Activated naive CD8-positive, alpha-beta T cell treated with anti-CD3 and anti-CD28 coated beads, Interleukin-2, amount 10 ng/mL, durations not matched to agents 7 days and 5 days (primary cell): ENCODE data around the gene RPS6KB2. TPM values are rescaled to one million over a fixed set of nuclear protein-coding genes. Genes with fewer than 3 reads are reported as not detected.
"Not testable (repeated sequence)": the region's sequence is repeated elsewhere in the genome, so short reads cannot be mapped to it uniquely, and the experiment has no call there.

ENCODE experiments used
- ATAC-seq: fragments of 150-1000 bp; cut with Tn5 transposase; one replicate; pipeline ENCODE4 v1.10.0; 2021; ENCODE audit warnings: low read depth, moderate library complexity
- POLR2A ChIA-PET: fragments of 350-600 bp; sonication (Branson Sonifier 250); formaldehyde crosslinking; loops from one replicate; lab custom pipeline; 2021; ENCODE audit warnings: antibody characterized with exemption; lab: Charles Lee
- DNase-seq: peaks from one replicate; pipeline ENCODE4 v3.0.0; 2021
- H3K27ac Mint-ChIP-seq: one replicate; pipeline ENCODE4 v1.8.0; 2022; ENCODE audit warnings: mild to moderate bottlenecking, mixed read lengths
- H3K27me3 Mint-ChIP-seq: one replicate; pipeline ENCODE4 v1.8.0; 2022; ENCODE audit warnings: mild to moderate bottlenecking, moderate library complexity, mixed read lengths
- H3K36me3 Mint-ChIP-seq: one replicate; pipeline ENCODE4 v1.8.0; 2021; ENCODE audit warnings: mild to moderate bottlenecking, mixed read lengths
- H3K4me1 Mint-ChIP-seq: one replicate; pipeline ENCODE4 v1.8.0; 2021; ENCODE audit warnings: mixed read lengths
- H3K4me3 Mint-ChIP-seq: one replicate; pipeline ENCODE4 v1.8.0; 2022; ENCODE audit warnings: mild to moderate bottlenecking, moderate library complexity, mixed read lengths
- H3K9me3 Mint-ChIP-seq: one replicate; pipeline ENCODE4 v1.8.0; 2021; ENCODE audit warnings: mixed read lengths
- total RNA-seq, 2 experiments: library from RNA; stranded (reverse); gene quantifications; one replicate each; pipeline ENCODE4 v1.2.3, GENCODE V29; 2021

RPS6KB2 gene
- total RNA-seq, 2 experiments from 2014 or later, result 69.0 to 71.4 TPM

DNA sequence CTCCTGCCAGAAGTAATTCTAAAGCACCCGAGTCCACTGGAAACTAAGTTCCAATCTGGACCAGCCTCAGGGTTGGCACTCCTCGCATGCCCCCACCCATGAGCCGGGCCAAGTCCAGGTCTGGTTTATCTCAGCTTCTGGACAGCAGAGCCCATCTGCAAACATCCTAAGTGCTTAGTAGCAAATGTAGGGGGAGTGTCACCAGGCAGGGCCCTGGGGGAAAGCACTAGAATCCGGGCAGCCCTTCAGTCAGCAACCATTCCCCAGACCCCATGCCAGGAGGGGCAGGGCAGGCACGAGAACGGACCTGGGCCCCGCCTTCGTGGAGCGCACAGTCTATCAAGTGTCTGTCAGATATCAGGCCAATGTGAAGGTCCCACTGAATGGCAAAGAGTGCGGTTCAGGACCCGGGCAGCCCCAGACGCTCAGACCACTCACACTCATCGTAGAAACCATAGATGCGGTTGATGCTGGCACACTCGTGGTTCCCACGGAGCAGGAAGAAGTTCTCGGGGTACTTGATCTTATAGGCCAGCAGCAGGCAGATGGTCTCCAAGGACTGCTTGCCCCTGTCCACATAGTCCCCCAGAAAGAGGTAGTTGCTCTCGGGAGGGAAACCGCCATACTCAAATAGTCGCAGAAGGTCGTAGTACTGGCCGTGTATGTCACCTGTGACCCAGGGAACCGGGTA, 27.9 kb upstream of the RPS6KB2 start:
- peaks cover 39% of the 10 kb centered on the region for H3K4me1 Mint-ChIP-seq
- peak overlapping the region; percentile 84 for H3K27ac Mint-ChIP-seq
- peak overlapping the region; percentile 93 for H3K4me3 Mint-ChIP-seq
- DNase-seq (no peak), ATAC-seq (no peak)
- H3K36me3 Mint-ChIP-seq, result peaks cover 37% of the 10 kb centered on the region
- H3K9me3 Mint-ChIP-seq, result no peaks in the 10 kb centered on the region
- H3K27me3 Mint-ChIP-seq, result no peaks in the 10 kb centered on the region
- POLR2A ChIA-PET, result interaction anchor here (1.2 to 12.5 kb wide), 14 partner anchors 8 to 113 kb away, joined by 3 to 491 read pairs (median 22); partner anchors contain the start of genes AIP, CARNS1, PITPNM1 and POLD4

- Mint-ChIP-seq H3K36me3 (peaks cover 41% of the 10 kb centered on the region), H3K4me1 (peaks cover 39% of the 10 kb centered on the region), H3K9me3 (no peaks in the 10 kb centered on the region), H3K4me3 (peak overlapping the region; percentile 93), H3K27ac (peak overlapping the region; percentile 84), H3K27me3 (no peaks in the 10 kb centered on the region)
- DNase-seq (no peak), ATAC-seq (no peak)
- POLR2A ChIA-PET, result interaction anchor here (0.8 to 12.5 kb wide), 24 partner anchors 8 to 1786 kb away, joined by 3 to 491 read pairs (median 7); partner anchors contain the start of genes AIP, CARNS1, CDK2AP2 and NUDT8
These were observed 27.3 kb upstream of the RPS6KB2 start for GRCh38 chr11:67400942-67401494.

DNA sequence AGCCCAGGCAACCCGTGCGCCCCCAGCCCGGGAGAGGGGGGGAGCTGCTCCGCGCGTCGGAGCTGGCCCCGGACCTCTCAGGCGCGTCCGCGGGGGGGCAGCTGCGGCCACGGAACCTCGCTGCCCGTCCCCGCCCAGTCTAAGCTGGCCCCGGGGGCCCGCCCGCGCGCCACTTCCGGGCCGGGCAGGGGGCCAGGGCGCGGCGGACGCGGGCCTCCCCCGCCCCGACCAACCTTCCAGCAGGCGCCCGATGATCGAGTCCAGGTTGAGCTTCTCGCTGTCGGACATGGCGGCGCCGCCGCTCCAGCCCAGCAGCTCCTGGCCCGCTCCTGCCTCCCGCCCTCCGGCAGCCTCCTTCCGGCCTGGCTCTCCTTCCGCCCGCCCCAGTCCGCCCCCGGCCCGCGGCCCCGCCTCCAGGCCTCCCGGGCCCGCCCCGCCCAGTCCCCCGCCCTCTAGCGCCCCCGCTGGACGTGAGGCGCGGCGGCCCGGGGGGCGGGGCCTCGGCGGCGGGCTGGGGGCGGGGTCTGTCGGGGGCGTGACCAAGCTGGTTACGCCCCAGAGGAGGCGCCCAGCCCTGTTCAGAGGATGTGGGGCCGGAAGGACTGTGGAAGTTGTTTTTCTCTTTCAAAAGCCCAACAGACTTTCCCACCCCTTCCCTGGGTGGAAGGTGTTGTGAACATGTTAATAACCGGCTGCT, 26.7 kb upstream of the RPS6KB2 start, which contains the start of gene PPP1CA:
PPP1CA (minus strand) TSS at position 364 of the 697 bp plus-strand sequence; CDS start at position 288, 76 bp downstream.
- no peaks in the 10 kb centered on the region for H3K27me3 Mint-ChIP-seq
- H3K36me3 Mint-ChIP-seq, result peaks cover 44% of the 10 kb centered on the region
- H3K9me3 Mint-ChIP-seq, result no peaks in the 10 kb centered on the region
- ATAC-seq (peak; percentile 55), DNase-seq (peak; percentile 98)
- peak within 1 kb of the TSS; percentile 95 for H3K27ac Mint-ChIP-seq
- POLR2A ChIA-PET, result interaction anchor here (0.8 to 12.5 kb wide), 25 partner anchors 10 to 1787 kb away, joined by 3 to 491 read pairs (median 5); partner anchors contain the start of genes AIP, CARNS1, CDK2AP2 and NUDT8
- H3K4me3 Mint-ChIP-seq, result peak within 1 kb of the TSS; percentile 98
- H3K4me1 Mint-ChIP-seq, result peaks cover 40% of the 10 kb centered on the region

GRCh38 chr11:67402192-67402839, 26.0 kb upstream of the RPS6KB2 start:
- Mint-ChIP-seq H3K4me3 (peak overlapping the region; percentile 98), H3K4me1 (peaks cover 40% of the 10 kb centered on the region), H3K36me3 (peaks cover 47% of the 10 kb centered on the region), H3K27ac (peak overlapping the region; percentile 95)
- H3K9me3 Mint-ChIP-seq, DNase-seq, H3K27me3 Mint-ChIP-seq, ATAC-seq: not testable (repeated sequence)
- POLR2A ChIA-PET, result interaction anchor here (0.7 to 12.5 kb wide), 24 partner anchors 11 to 1788 kb away, joined by 3 to 491 read pairs (median 7); partner anchors contain the start of genes AIP, CARNS1, CDK2AP2 and PITPNM1

GRCh38 chr11:67403085-67403484, 25.2 kb upstream of the RPS6KB2 start:
- Mint-ChIP-seq H3K36me3 (peaks cover 44% of the 10 kb centered on the region), H3K27ac (peak overlapping the region; percentile 95), H3K4me1 (peaks cover 40% of the 10 kb centered on the region), H3K4me3 (peak overlapping the region; percentile 98)
- POLR2A ChIA-PET, result interaction anchor here (0.6 to 12.5 kb wide), 21 partner anchors 8 to 1078 kb away, joined by 3 to 491 read pairs (median 9); partner anchors contain the start of genes AIP, ANKRD13D, CARNS1 and CDK2AP2
- not testable (repeated sequence) for ATAC-seq, H3K9me3 Mint-ChIP-seq, H3K27me3 Mint-ChIP-seq, DNase-seq

GRCh38 chr11:67404515-67405195, 23.6 kb upstream of the RPS6KB2 start:
- H3K9me3 Mint-ChIP-seq, result no peaks in the 10 kb centered on the region
- H3K36me3 Mint-ChIP-seq, result peaks cover 43% of the 10 kb centered on the region
- POLR2A ChIA-PET, result interaction anchor here (0.6 to 12.5 kb wide), 17 partner anchors 8 to 256 kb away, joined by 3 to 491 read pairs (median 7); partner anchors contain the start of genes AIP, CARNS1, CDK2AP2 and CORO1B
- H3K27ac Mint-ChIP-seq, result peak overlapping the region; percentile 95
- H3K27me3 Mint-ChIP-seq, result no peaks in the 10 kb centered on the region
- peaks cover 46% of the 10 kb centered on the region for H3K4me1 Mint-ChIP-seq
- peak overlapping the region; percentile 98 for H3K4me3 Mint-ChIP-seq
- DNase-seq (peak; percentile 66), ATAC-seq (peak; percentile 2)

DNA sequence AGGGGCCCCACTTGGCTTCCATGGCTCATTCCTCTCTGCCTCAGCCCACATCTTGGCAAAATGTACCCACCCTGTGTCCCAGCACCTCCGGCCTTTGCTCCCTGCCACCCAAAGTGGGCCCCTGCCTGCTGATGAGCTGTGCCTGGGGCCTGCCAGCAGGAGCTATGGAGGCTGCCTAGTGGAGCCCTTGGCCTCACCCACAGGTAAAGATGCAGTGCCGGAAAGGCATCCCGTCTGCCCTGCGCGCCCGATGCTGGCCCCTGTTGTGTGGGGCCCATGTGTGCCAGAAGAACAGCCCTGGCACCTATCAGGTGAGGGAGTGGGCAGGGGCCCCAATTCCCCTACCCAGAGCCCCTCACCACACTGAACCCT, 23.1 kb upstream of the RPS6KB2 start:
- H3K9me3 Mint-ChIP-seq, result no peaks in the 10 kb centered on the region
- no peak for ATAC-seq
- peak overlapping the region; percentile 95 for H3K27ac Mint-ChIP-seq
- peak; percentile 63 for DNase-seq
- peaks cover 48% of the 10 kb centered on the region for H3K4me1 Mint-ChIP-seq
- peaks cover 44% of the 10 kb centered on the region for H3K36me3 Mint-ChIP-seq
- H3K4me3 Mint-ChIP-seq, result peak overlapping the region; percentile 98
- H3K27me3 Mint-ChIP-seq, result no peaks in the 10 kb centered on the region
- POLR2A ChIA-PET, result interaction anchor here (0.5 to 12.5 kb wide), 12 partner anchors 9 to 132 kb away, joined by 3 to 491 read pairs (median 16); partner anchors contain the start of genes AIP, CARNS1, POLD4 and PTPRCAP

DNA sequence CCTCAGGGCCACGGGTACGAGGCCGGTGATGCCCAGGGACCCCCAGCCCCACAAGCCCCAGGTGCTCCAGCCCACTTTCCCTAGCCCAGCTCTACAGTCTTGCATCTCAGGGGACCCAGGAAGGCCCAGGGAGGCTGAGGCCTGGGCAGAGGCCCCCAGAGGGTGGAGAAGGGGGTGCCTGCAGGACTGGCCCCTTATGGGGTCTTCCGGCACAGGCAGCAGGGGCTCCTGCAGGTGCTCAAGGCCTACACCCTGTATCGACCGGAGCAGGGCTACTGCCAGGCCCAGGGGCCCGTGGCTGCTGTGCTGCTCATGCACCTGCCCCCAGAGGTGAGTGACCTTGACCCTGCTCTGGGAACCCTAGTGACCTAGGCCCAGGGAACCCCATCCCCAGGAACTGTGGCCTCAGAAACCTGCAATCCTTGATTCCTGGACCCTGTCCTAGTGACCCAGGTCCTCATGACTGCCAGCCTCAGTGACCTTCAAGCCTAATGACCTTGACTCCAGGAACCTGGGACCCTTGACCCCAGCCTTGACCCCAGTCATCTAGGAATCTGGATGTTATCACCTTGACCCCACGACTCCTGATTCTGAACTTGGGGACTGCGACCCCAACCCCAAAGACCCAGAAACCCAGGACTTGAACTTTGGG, 22.5 kb upstream of the RPS6KB2 start:
- ATAC-seq (no peak), DNase-seq (peak; percentile 54)
- Mint-ChIP-seq H3K27ac (peak overlapping the region; percentile 95), H3K36me3 (peaks cover 40% of the 10 kb centered on the region), H3K4me3 (peak overlapping the region; percentile 98), H3K4me1 (peaks cover 48% of the 10 kb centered on the region), H3K27me3 (no peaks in the 10 kb centered on the region), H3K9me3 (no peaks in the 10 kb centered on the region)
- POLR2A ChIA-PET, result interaction anchor here (0.5 to 12.5 kb wide), 11 partner anchors 10 to 117 kb away, joined by 3 to 491 read pairs (median 19); partner anchors contain the start of genes AIP, CARNS1, POLD4 and PTPRCAP

GRCh38 chr11:67406420-67406968, 21.8 kb upstream of the RPS6KB2 start:
- POLR2A ChIA-PET, result interaction anchor here (0.7 to 3.5 kb wide), 13 partner anchors 10 to 119 kb away, joined by 3 to 181 read pairs (median 4); partner anchors contain the start of genes CDK2AP2, PTPRCAP, RAD9A and RPS6KB2
- Mint-ChIP-seq H3K4me3 (peak overlapping the region; percentile 98), H3K9me3 (no peaks in the 10 kb centered on the region), H3K36me3 (peaks cover 40% of the 10 kb centered on the region), H3K27me3 (no peaks in the 10 kb centered on the region), H3K4me1 (peaks cover 55% of the 10 kb centered on the region), H3K27ac (peak overlapping the region; percentile 95)
- DNase-seq, result no peak
- no peak for ATAC-seq

- peaks cover 59% of the 10 kb centered on the region for H3K4me1 Mint-ChIP-seq
- peak overlapping the region; percentile 95 for H3K27ac Mint-ChIP-seq
- H3K27me3 Mint-ChIP-seq, result no peaks in the 10 kb centered on the region
- no peak for ATAC-seq
- H3K4me3 Mint-ChIP-seq, result peak overlapping the region; percentile 98
- POLR2A ChIA-PET, result interaction anchor here (0.7 to 3.5 kb wide), 16 partner anchors 10 to 139 kb away, joined by 3 to 181 read pairs (median 4); partner anchors contain the start of genes CDK2AP2, PTPRCAP, RAD9A and RPS6KB2
- DNase-seq, result peak; percentile 59
- peaks cover 40% of the 10 kb centered on the region for H3K36me3 Mint-ChIP-seq
- no peaks in the 10 kb centered on the region for H3K9me3 Mint-ChIP-seq
These were observed 21.2 kb upstream of the RPS6KB2 start for GRCh38 chr11:67406969-67407687.
